Peyer's patch (tissue), 4 donors: Measurements from ENCODE around the gene DOCK10. TPM values are rescaled to one million over a fixed set of nuclear protein-coding genes. Genes with fewer than 3 reads are reported as not detected.
A peak's percentile ranks its signal among the peaks of the same experiment; 100 is the strongest.

ENCODE experiments used
- DNase-seq, 3 donors: peaks; one replicate each; pipeline ENCODE4 v3.0.0-alpha.2; 2017 to 2019
- H3K27ac ChIP-seq, 4 donors: fragments of 200-600 bp; sonication (generic); one replicate each; pipeline ENCODE4 v1.5.1; 2016 to 2019
- H3K27me3 ChIP-seq, 2 donors: fragments of 200-600 bp; sonication (generic); one replicate each; pipeline ENCODE4 v1.5.1; 2019
- H3K36me3 ChIP-seq, 3 donors: fragments of 200-600 bp; sonication (generic); one replicate each; pipeline ENCODE4 v1.5.1; 2016 to 2019
- H3K4me1 ChIP-seq, 4 donors: fragments of 200-600 bp; sonication (generic); one replicate each; pipeline ENCODE4 v1.5.1; 2016 to 2019
- H3K4me3 ChIP-seq, 4 donors: fragments of 200-600 bp; sonication (generic); 1 replicate in 3 of 4; 2 replicates in 1 of 4; pipeline ENCODE4 v1.5.1; 2016 to 2019; ENCODE audit warnings: mild to moderate bottlenecking in 1 of 4
- H3K9me3 ChIP-seq, 4 donors: fragments of 200-600 bp; sonication (generic); one replicate each; pipeline ENCODE4 v1.5.1; 2016 to 2019; ENCODE audit warnings: mild to moderate bottlenecking in 1 of 4
- CTCF ChIP-seq, 6 experiments: fragments of 450-650 bp in 4 of 6; fragments of 200-600 bp in 2 of 6; sonication (generic) in 1 of 6; IDR thresholded peaks; one replicate each; pipeline ENCODE4 v1.5.1; 2017 to 2019; ENCODE audit warnings: antibody characterized with exemption in 6 of 6, mild to moderate bottlenecking in 3 of 6, moderate library complexity in 1 of 6
- POLR2A ChIP-seq, 2 donors: fragments of 450-650 bp; IDR thresholded peaks; one replicate each; pipeline ENCODE4 v1.5.1; 2017; ENCODE audit warnings: antibody characterized with exemption in 2 of 2, mild to moderate bottlenecking in 2 of 2, moderate library complexity in 2 of 2
- total RNA-seq, 4 donors: library from RNA; depleted of rRNA; stranded (reverse); fragments of >200 nt; gene quantifications; one replicate each; pipeline ENCODE4 v1.1.0, GENCODE V29; 2016

The DOCK10 gene
- total RNA-seq, 4 donors from 2014 or later: 14.6 to 97.4 (median 23.5) TPM

- DNase-seq: no peak
- Histone ChIP-seq H3K4me1 (peaks cover 0 to 18% (median 3%) of the 10 kb centered on the region in 4 donors), H3K27ac (no peak overlapping the region), H3K27me3 (no peaks in the 10 kb centered on the region), H3K36me3 (no peaks in the 10 kb centered on the region), H3K9me3 (no peaks in the 10 kb centered on the region), H3K4me3 (no peak overlapping the region)
- TF ChIP-seq CTCF (IDR thresholded peaks at IDR 0.05) (no peak), POLR2A (IDR thresholded peaks at IDR 0.05) (no peak)
These were observed 66.5 kb downstream of the DOCK10 start for GRCh38 chr2:224975761-224976160.

GRCh38 chr2:224973112-224974016 is 68.9 kb downstream of the DOCK10 start:
- peak in 2 of 3 donors; percentile 65 to 73 for DNase-seq
- H3K9me3 ChIP-seq: no peaks in the 10 kb centered on the region
- TF ChIP-seq CTCF (IDR thresholded peaks at IDR 0.05): no peak
- TF ChIP-seq POLR2A (IDR thresholded peaks at IDR 0.05): no peak
- H3K36me3 ChIP-seq: no peaks in the 10 kb centered on the region
- peaks cover 0 to 25% (median 7%) of the 10 kb centered on the region in 4 donors for H3K4me1 ChIP-seq
- H3K4me3 ChIP-seq: no peak overlapping the region
- no peaks in the 10 kb centered on the region for H3K27me3 ChIP-seq
- peak overlapping the region in 3 of 4 donors; percentile 47 to 52 (median 50) for H3K27ac ChIP-seq

GRCh38 chr2:224971214-224971613 is 71.1 kb downstream of the DOCK10 start:
- Histone ChIP-seq H3K4me1 (peaks cover 0 to 25% (median 7%) of the 10 kb centered on the region in 4 donors), H3K27ac (peak overlapping the region in 2 of 4 donors; percentile 3 to 68)

GRCh38 chr2:224970311-224970710 is 72.0 kb downstream of the DOCK10 start:
- peak overlapping the region in 3 of 4 donors; percentile 18 to 68 (median 56) for H3K27ac ChIP-seq
- H3K27me3 ChIP-seq: no peaks in the 10 kb centered on the region
- no peak for TF ChIP-seq CTCF (IDR thresholded peaks at IDR 0.05)
- no peak for TF ChIP-seq POLR2A (IDR thresholded peaks at IDR 0.05)
- peaks cover 0 to 25% (median 7%) of the 10 kb centered on the region in 4 donors for H3K4me1 ChIP-seq
- no peak overlapping the region for H3K4me3 ChIP-seq
- H3K9me3 ChIP-seq: no peaks in the 10 kb centered on the region
- no peak for DNase-seq
- no peaks in the 10 kb centered on the region for H3K36me3 ChIP-seq

More at GRCh38 chr2:224971214-224971613, 71.1 kb downstream of the DOCK10 start:
- TF ChIP-seq CTCF (IDR thresholded peaks at IDR 0.05) (no peak), POLR2A (IDR thresholded peaks at IDR 0.05) (no peak)
- H3K27me3 ChIP-seq: no peaks in the 10 kb centered on the region
- H3K36me3 ChIP-seq: no peaks in the 10 kb centered on the region
- peak; percentile 75 to 91 (median 84) for DNase-seq
- H3K9me3 ChIP-seq: no peaks in the 10 kb centered on the region
- H3K4me3 ChIP-seq: no peak overlapping the region

- H3K27ac ChIP-seq: peak overlapping the region in 2 of 4 donors; percentile 56 to 68
These were observed 72.5 kb downstream of the DOCK10 start for GRCh38 chr2:224969633-224970260.

More at GRCh38 chr2:224969633-224970260, 72.5 kb downstream of the DOCK10 start:
- no peak overlapping the region for H3K4me3 ChIP-seq
- H3K4me1 ChIP-seq: peaks cover 0 to 25% (median 7%) of the 10 kb centered on the region in 4 donors
- no peaks in the 10 kb centered on the region for H3K9me3 ChIP-seq
- H3K36me3 ChIP-seq: no peaks in the 10 kb centered on the region
- DNase-seq: no peak
- TF ChIP-seq CTCF (IDR thresholded peaks at IDR 0.05) (no peak), POLR2A (IDR thresholded peaks at IDR 0.05) (no peak)
- no peaks in the 10 kb centered on the region for H3K27me3 ChIP-seq
